Astrocyte (in vitro differentiated cells and primary cell): ENCODE data around the gene NFE2L1.

Source experiments
- EZH2 ChIP-seq: IDR thresholded peaks from 2 replicates; pipeline ENCODE4 v1.6.1; 2012; ENCODE audit warnings: mild to moderate bottlenecking, low read length, inconsistent platforms; ENCODE audit not compliant: insufficient read depth
- TF ChIP-seq, protein P1 (sequence below): IDR thresholded peaks from 2 replicates; pipeline ENCODE4 v1.5.1; 2011; ENCODE audit warnings: low read depth, mild to moderate bottlenecking, inconsistent platforms, low read length, moderate library complexity; ENCODE audit not compliant: insufficient read depth

DNA sequence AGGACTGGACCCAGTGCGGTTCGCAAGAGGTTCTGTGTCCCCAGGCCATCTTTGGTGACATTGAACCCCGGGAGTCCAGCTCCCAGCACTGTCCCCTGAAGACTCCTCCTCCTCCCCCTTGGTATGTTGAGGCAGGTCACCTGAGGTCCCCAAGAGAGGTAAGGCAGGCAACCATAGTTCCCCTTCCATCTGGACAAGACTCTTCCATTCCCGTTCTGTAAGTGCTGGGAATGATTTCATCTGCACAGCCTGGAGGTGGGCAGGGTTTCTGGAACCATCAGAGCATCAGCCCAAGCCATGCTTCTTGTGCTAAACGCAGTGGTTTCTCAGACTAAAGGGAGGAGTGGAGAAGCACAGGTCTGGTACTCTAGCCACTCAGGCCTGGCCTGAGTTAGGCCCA lies 35.5 kb upstream of the NFE2L1 start:
- TF ChIP-seq, protein P1, sequence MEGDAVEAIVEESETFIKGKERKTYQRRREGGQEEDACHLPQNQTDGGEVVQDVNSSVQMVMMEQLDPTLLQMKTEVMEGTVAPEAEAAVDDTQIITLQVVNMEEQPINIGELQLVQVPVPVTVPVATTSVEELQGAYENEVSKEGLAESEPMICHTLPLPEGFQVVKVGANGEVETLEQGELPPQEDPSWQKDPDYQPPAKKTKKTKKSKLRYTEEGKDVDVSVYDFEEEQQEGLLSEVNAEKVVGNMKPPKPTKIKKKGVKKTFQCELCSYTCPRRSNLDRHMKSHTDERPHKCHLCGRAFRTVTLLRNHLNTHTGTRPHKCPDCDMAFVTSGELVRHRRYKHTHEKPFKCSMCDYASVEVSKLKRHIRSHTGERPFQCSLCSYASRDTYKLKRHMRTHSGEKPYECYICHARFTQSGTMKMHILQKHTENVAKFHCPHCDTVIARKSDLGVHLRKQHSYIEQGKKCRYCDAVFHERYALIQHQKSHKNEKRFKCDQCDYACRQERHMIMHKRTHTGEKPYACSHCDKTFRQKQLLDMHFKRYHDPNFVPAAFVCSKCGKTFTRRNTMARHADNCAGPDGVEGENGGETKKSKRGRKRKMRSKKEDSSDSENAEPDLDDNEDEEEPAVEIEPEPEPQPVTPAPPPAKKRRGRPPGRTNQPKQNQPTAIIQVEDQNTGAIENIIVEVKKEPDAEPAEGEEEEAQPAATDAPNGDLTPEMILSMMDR, result no peak
- TF ChIP-seq EZH2, result no peak
